HepG2 (cell line): Measurements from ENCODE around the gene SKI. TPM values are rescaled to one million over a fixed set of nuclear protein-coding genes. Genes with fewer than 3 reads are reported as not detected.

ENCODE experiments used
- ATAC-seq: fragments of 200-7000 bp; cut with Tn5 transposase; 3 replicates; pipeline ENCODE4 v1.9.1; 2020; ENCODE audit warnings: mild to moderate bottlenecking, moderate library complexity
- BruUV-seq: library from RNA; stranded (reverse); fragments of 400-500 nt; replicated peaks from 2 replicates; lab custom pipeline; 2021; lab: Mats Ljungman, UMichigan
- CTCF ChIA-PET: fragments of 300-600 bp; formaldehyde crosslinking; extraction: SDS; loops from one replicate; lab custom pipeline; 2021; ENCODE audit warnings: low total read pairs, inconsistent platforms, low intra/inter-chr PET ratio; lab: Yijun Ruan, JAX
- POLR2A ChIA-PET: fragments of 350-600 bp; sonication (Branson Sonifier 250); formaldehyde crosslinking; loops from one replicate; lab custom pipeline; 2020; ENCODE audit warnings: antibody characterized with exemption, inconsistent platforms; lab: Yijun Ruan, JAX
- DNase-seq: peaks from one replicate; pipeline ENCODE4 v3.0.0-alpha.2; 2015; ENCODE audit warnings: low spot score
- FAIRE-seq: peaks from 3 replicates; lab custom pipeline; 2011; peaks lifted over from hg19 to GRCh38; lab: Jason Lieb, UNC
- H2AFZ ChIP-seq: one replicate; pipeline ENCODE4 v1.6.1; 2011; ENCODE audit warnings: low read length, inconsistent platforms
- H3K27ac ChIP-seq: fragments of 300-600 bp; 3 replicates; pipeline ENCODE4 v1.8.0; 2011; ENCODE audit warnings: mixed run types, mild to moderate bottlenecking, mixed read lengths, low read length, inconsistent platforms; ENCODE audit not compliant: insufficient read depth; ENCODE audit errors: extremely low read length
- H3K27me3 ChIP-seq, 2 experiments: fragments of 200-600 bp in 1 of 2; 2 replicates in 1 of 2; 3 replicates in 1 of 2; pipeline versions ENCODE4 v1.6.0 to v1.8.0; 2011; ENCODE audit warnings: low read length in 2 of 2, mild to moderate bottlenecking in 2 of 2, moderate library complexity in 2 of 2, inconsistent platforms in 1 of 2; ENCODE audit not compliant: insufficient read depth in 2 of 2, control insufficient read depth in 1 of 2
- H3K36me3 ChIP-seq, 2 experiments: fragments of 200-600 bp in 1 of 2; replicated peaks in 1 of 2; 2 replicates in 1 of 2; 3 replicates in 1 of 2; pipeline versions ENCODE4 v1.5.1 to v1.8.0; 2011; ENCODE audit warnings: low read length in 2 of 2, inconsistent platforms in 1 of 2; ENCODE audit not compliant: insufficient read depth in 2 of 2, control insufficient read depth in 1 of 2
- H3K4me1 ChIP-seq: 2 replicates; pipeline ENCODE4 v1.5.1; 2012; ENCODE audit warnings: low read length, inconsistent platforms; ENCODE audit not compliant: insufficient read depth
- H3K4me2 ChIP-seq: 2 replicates; pipeline ENCODE4 v1.6.0; 2011; ENCODE audit warnings: low read depth, low read length, inconsistent platforms
- H3K4me3 ChIP-seq, 3 experiments: fragments of 200-600 bp in 1 of 3; sonication (generic), shearing (Covaris generic) in 1 of 3; replicated peaks in 1 of 3; 2 replicates each; pipeline ENCODE4 v1.5.1; 2011 to 2016; ENCODE audit warnings: low read length in 3 of 3, inconsistent platforms in 2 of 3, low read depth in 2 of 3, mild to moderate bottlenecking in 2 of 3, control low read depth in 1 of 3, mixed read lengths in 1 of 3; ENCODE audit not compliant: insufficient read depth in 1 of 3
- H3K79me2 ChIP-seq: one replicate; pipeline ENCODE4 v1.6.1; 2011; ENCODE audit warnings: low read length, inconsistent platforms; ENCODE audit not compliant: insufficient read depth
- H3K9ac ChIP-seq: 2 replicates; pipeline ENCODE4 v1.6.0; 2011; ENCODE audit warnings: mild to moderate bottlenecking, low read depth, low read length, inconsistent platforms; ENCODE audit not compliant: insufficient read depth
- H3K9me3 ChIP-seq: 2 replicates; pipeline ENCODE4 v1.5.1; 2012; ENCODE audit warnings: mild to moderate bottlenecking, low read length
- H4K20me1 ChIP-seq: 2 replicates; pipeline ENCODE4 v1.6.0; 2011; ENCODE audit warnings: inconsistent platforms, mild to moderate bottlenecking, low read length, moderate library complexity; ENCODE audit not compliant: insufficient read depth
- AKAP8 ChIP-seq: sonication (generic); formaldehyde crosslinking; IDR thresholded peaks from 2 replicates; pipeline ENCODE4 v1.5.1; 2020; ENCODE audit warnings: mild to moderate bottlenecking, missing genetic modification reagents
- DMAP1 ChIP-seq: IDR thresholded peaks from 2 replicates; pipeline ENCODE4 v1.6.1; 2016
- ELF4 ChIP-seq: sonication (generic); formaldehyde crosslinking; IDR thresholded peaks from 2 replicates; pipeline ENCODE4 v1.5.0; 2020; ENCODE audit warnings: missing genetic modification reagents, mild to moderate bottlenecking, moderate library complexity, borderline replicate concordance
- ETV5 ChIP-seq: IDR thresholded peaks from 2 replicates; pipeline ENCODE4 v1.6.1; 2018; ENCODE audit warnings: missing biosample characterization, missing genetic modification reagents, inconsistent platforms, borderline replicate concordance
- FOSL2 ChIP-seq: sonication (generic); formaldehyde crosslinking; IDR thresholded peaks from 2 replicates; pipeline ENCODE4 v1.4.0; 2020; ENCODE audit warnings: missing genetic modification reagents
- GABPA ChIP-seq, 2 experiments: IDR thresholded peaks; 2 replicates each; pipeline ENCODE4 v1.6.1; 2011 to 2016; ENCODE audit warnings: low read depth in 2 of 2, low read length in 1 of 2, missing biosample characterization in 1 of 2, missing genetic modification characterization in 1 of 2
- GABPB1 ChIP-seq: IDR thresholded peaks from 2 replicates; pipeline ENCODE4 v1.6.1; 2016; ENCODE audit warnings: mild to moderate bottlenecking, missing genetic modification reagents, moderate library complexity, missing compliant biosample characterization
- SKIL ChIP-seq: sonication (generic); formaldehyde crosslinking; IDR thresholded peaks from 2 replicates; pipeline ENCODE4 v1.8.0; 2022; ENCODE audit warnings: missing genetic modification reagents, mild to moderate bottlenecking, moderate library complexity, borderline replicate concordance
- SNAI1 ChIP-seq: sonication (generic); formaldehyde crosslinking; IDR thresholded peaks from 2 replicates; pipeline ENCODE4 v1.5.0; 2020; ENCODE audit warnings: mild to moderate bottlenecking, missing genetic modification reagents, borderline replicate concordance
- ZNF296 ChIP-seq: sonication (generic); formaldehyde crosslinking; conservative IDR thresholded peaks from 2 replicates; pipeline ENCODE4 v1.5.0; 2020; ENCODE audit warnings: mild to moderate bottlenecking, missing genetic modification reagents
- ZNF432 ChIP-seq: sonication (generic); formaldehyde crosslinking; IDR thresholded peaks from 2 replicates; pipeline ENCODE4 v1.5.0; 2020; ENCODE audit warnings: missing genetic modification reagents, mild to moderate bottlenecking, borderline replicate concordance
- ZNF513 ChIP-seq: sonication (generic); formaldehyde crosslinking; conservative IDR thresholded peaks from 2 replicates; pipeline ENCODE4 v1.5.0; 2020; ENCODE audit warnings: missing genetic modification reagents
- ZNF768 ChIP-seq: sonication (generic); formaldehyde crosslinking; IDR thresholded peaks from 2 replicates; pipeline ENCODE4 v1.4.0; 2020; ENCODE audit warnings: missing genetic modification reagents
- ZNF782 ChIP-seq: sonication (generic); formaldehyde crosslinking; IDR thresholded peaks from 2 replicates; pipeline ENCODE4 v1.4.0; 2020; ENCODE audit warnings: missing genetic modification reagents, mild to moderate bottlenecking, borderline replicate concordance
- WGBS: methylation state at CpG from one replicate; pipeline ENCODE4 v1.1.6; 2017; ENCODE audit warnings: low lambda C conversion rate; 5-methylcytosine and 5-hydroxymethylcytosine counted together
- in situ Hi-C: cut with HindIII; loops from 2 replicates; pipeline ENCODE4 v1.10.0; 2017; ENCODE audit warnings: low pct_unique_long_range_greater_than_20kb; ENCODE audit not compliant: extremely low pct_ligation_motif_present
- intact Hi-C: fragments of 100-400 bp; cut with micrococcal nuclease; formaldehyde crosslinking; loops from one replicate; pipeline ENCODE4 v1.10.0; 2022; ENCODE audit not compliant: unreplicated experiment
- polyA plus RNA-seq, 8 experiments: library from polyadenylated mRNA; depleted of rRNA in 3 of 8; stranded (reverse) in 7 of 8; unstranded in 1 of 8; fragments of >200 nt; fragmentation: Illumina TruSeq in 4 of 8; extraction: Trizol in 4 of 8; gene quantifications; 2 replicates each; pipeline versions ENCODE4 v1.2.1 to v1.2.3, GENCODE V29; 2011 to 2016; ENCODE audit warnings: low read depth in 4 of 8, missing spikeins in 1 of 8, mixed read lengths in 1 of 8; ENCODE audit not compliant: insufficient read depth in 1 of 8
- total RNA-seq, 5 experiments: library from RNA; depleted of rRNA; stranded (reverse); fragments of >200 nt; fragmentation: Illumina TruSeq; extraction: Trizol; gene quantifications; 2 replicates each; pipeline ENCODE4 v1.2.3, GENCODE V29; 2016; ENCODE audit warnings: low read depth in 1 of 5
- TF ChIP-seq, protein P1 (sequence below): sonication (generic); formaldehyde crosslinking; IDR thresholded peaks from 2 replicates; pipeline ENCODE4 v1.5.0; 2020; ENCODE audit warnings: mild to moderate bottlenecking, missing genetic modification reagents
- TF ChIP-seq, protein P2 (sequence below): sonication (generic); formaldehyde crosslinking; IDR thresholded peaks from 2 replicates; pipeline ENCODE4 v1.4.0; 2020; ENCODE audit warnings: mild to moderate bottlenecking, missing genetic modification reagents

The SKI gene
- total and polyA plus RNA-seq, 2 of the 13 experiments (the other 11 are each of a cell fraction or from before 2014, with no cell fraction given), result 4.7 to 6.9 TPM

- no peaks in the 10 kb centered on the region for H3K27me3 ChIP-seq
- POLR2A ChIA-PET, result interaction anchor here (0.9 to 2.0 kb wide), 6 partner anchors 9 to 201 kb away, joined by 4 to 11 read pairs (median 8); partner anchors contain the start of genes MORN1 and RER1
- peaks cover 45% of the 10 kb centered on the region for H3K4me1 ChIP-seq
- FAIRE-seq, result no peak
- H3K9me3 ChIP-seq, result no peaks in the 10 kb centered on the region
- H3K4me2 ChIP-seq, result peak overlapping the region; percentile 91
- peak; percentile 14 for ATAC-seq
- peaks cover 0 to 1% of the 10 kb centered on the region in 2 experiments; a peak in 3 of 5 replicates for H3K36me3 ChIP-seq
- H4K20me1 ChIP-seq, result no peaks in the 10 kb centered on the region
- CTCF ChIA-PET, result no interaction called here
- H3K79me2 ChIP-seq, result peaks cover 28% of the 10 kb centered on the region
- intact Hi-C loops, result no loop called here
- 80% methylated on average over 5 of the region's 19 CpGs for WGBS
- H3K4me3 ChIP-seq, result peak overlapping the region; percentile 56 to 78 (median 70); a peak in 5 of 6 replicates
- BruUV-seq, result TSS peak; percentile 36
- no peak for DNase-seq
- H3K9ac ChIP-seq, result peak overlapping the region; percentile 72
- H3K27ac ChIP-seq, result peak overlapping the region; percentile 75
- no peak overlapping the region for H2AFZ ChIP-seq
- in situ Hi-C loops, result loop anchor here (5.0 to 25.0 kb wide), 3 partner anchors 122 to 322 kb away; no protein-coding TSS in a partner anchor
- TF ChIP-seq SNAI1 (CRISPR knock-in tag), result 0 out of 2 replicates have a peak, but pooled peaks have one; percentile 51
- TF ChIP-seq, protein P1, sequence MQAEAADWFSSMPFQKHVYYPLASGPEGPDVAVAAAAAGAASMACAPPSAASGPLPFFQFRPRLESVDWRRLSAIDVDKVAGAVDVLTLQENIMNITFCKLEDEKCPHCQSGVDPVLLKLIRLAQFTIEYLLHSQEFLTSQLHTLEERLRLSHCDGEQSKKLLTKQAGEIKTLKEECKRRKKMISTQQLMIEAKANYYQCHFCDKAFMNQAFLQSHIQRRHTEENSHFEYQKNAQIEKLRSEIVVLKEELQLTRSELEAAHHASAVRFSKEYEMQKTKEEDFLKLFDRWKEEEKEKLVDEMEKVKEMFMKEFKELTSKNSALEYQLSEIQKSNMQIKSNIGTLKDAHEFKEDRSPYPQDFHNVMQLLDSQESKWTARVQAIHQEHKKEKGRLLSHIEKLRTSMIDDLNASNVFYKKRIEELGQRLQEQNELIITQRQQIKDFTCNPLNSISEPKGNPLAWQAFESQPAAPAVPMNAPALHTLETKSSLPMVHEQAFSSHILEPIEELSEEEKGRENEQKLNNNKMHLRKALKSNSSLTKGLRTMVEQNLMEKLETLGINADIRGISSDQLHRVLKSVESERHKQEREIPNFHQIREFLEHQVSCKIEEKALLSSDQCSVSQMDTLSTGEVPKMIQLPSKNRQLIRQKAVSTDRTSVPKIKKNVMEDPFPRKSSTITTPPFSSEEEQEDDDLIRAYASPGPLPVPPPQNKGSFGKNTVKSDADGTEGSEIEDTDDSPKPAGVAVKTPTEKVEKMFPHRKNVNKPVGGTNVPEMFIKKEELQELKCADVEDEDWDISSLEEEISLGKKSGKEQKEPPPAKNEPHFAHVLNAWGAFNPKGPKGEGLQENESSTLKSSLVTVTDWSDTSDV, result peak; percentile 56; the same call in 1 of the 2 replicates
- TF ChIP-seq GABPB1 (CRISPR knock-in tag), result peak; percentile 78
- TF ChIP-seq ZNF513, result no peak
- no peak for TF ChIP-seq SKIL
- no peak for TF ChIP-seq ZNF432 (CRISPR knock-in tag)
- TF ChIP-seq, protein P2, sequence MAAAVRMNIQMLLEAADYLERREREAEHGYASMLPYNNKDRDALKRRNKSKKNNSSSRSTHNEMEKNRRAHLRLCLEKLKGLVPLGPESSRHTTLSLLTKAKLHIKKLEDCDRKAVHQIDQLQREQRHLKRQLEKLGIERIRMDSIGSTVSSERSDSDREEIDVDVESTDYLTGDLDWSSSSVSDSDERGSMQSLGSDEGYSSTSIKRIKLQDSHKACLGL, result peak; percentile 78
- 0 out of 2 replicates have a peak, but pooled peaks have one; percentile 37 for TF ChIP-seq ZNF296 (CRISPR knock-in tag)
- TF ChIP-seq DMAP1 (CRISPR knock-in tag), result no peak
- TF ChIP-seq ZNF782 (CRISPR knock-in tag), result no peak
- TF ChIP-seq ELF4 (CRISPR knock-in tag), result no peak
- no peak for TF ChIP-seq AKAP8 (CRISPR knock-in tag)
- TF ChIP-seq ZNF768 (CRISPR knock-in tag), result peak; percentile 12; the same call in 1 of the 2 replicates
- no peak for TF ChIP-seq GABPA (IDR thresholded peaks at IDR 0.05; ENCODE audit: low read depth, low read length)
- TF ChIP-seq GABPA (CRISPR knock-in tag; IDR thresholded peaks at IDR 0.05; ENCODE audit: low read depth), result peak; percentile 50; the same call in 1 of the 2 replicates
- peak; percentile 58; the same call in 1 of the 2 replicates for TF ChIP-seq ETV5 (CRISPR knock-in tag)
- peak; percentile 4; the same call in 1 of the 2 replicates for TF ChIP-seq FOSL2 (CRISPR knock-in tag)
These were observed 37.6 kb upstream of the SKI start for GRCh38 chr1:2190491-2190976.
